HCT116 (cell line): Measurements from ENCODE around the gene GPANK1. TPM values are rescaled to one million over a fixed set of nuclear protein-coding genes. Genes with fewer than 3 reads are reported as not detected.

Experiments used
- ATAC-seq: fragments of 200-7000 bp; cut with Tn5 transposase; 2 replicates; pipeline ENCODE4 v1.9.1; 2020; ENCODE audit warnings: mild to moderate bottlenecking, moderate library complexity
- BruUV-seq: library from RNA; stranded (reverse); fragments of 400-500 nt; replicated peaks from 2 replicates; lab custom pipeline; 2021; lab: Mats Ljungman, UMichigan
- CTCF ChIA-PET: fragments of 300-600 bp; sonication (Branson Sonifier 250); formaldehyde crosslinking; loops from one replicate; lab custom pipeline; 2021; ENCODE audit warnings: antibody characterized with exemption; lab: Charles Lee
- POLR2A ChIA-PET: fragments of 300-600, 350-600 bp; sonication (Branson Sonifier 250); formaldehyde crosslinking; loops from one replicate; lab custom pipeline; 2021; ENCODE audit warnings: antibody characterized with exemption; lab: Charles Lee
- RAD21 ChIA-PET, 2 experiments: fragments of 300-600 bp; sonication (Branson Sonifier 250); formaldehyde crosslinking; loops; one replicate each; lab custom pipeline; 2023; ENCODE audit warnings: low total read pairs in 2 of 2; ENCODE audit not compliant: uncharacterized antibody in 2 of 2, unreplicated experiment in 2 of 2, low non-redundant PET in 1 of 2; lab: Charles Lee
- DNase-seq: peaks from one replicate; pipeline ENCODE4 v3.0.0-alpha.2; 2010; ENCODE audit warnings: low read depth, low spot score
- H2AFZ ChIP-seq: fragments of 200-600 bp; shearing (Covaris generic), sonication (generic); 2 replicates; pipeline ENCODE4 v1.6.1; 2017; ENCODE audit warnings: low read depth, mixed run types, mixed read lengths, antibody characterized with exemption, low read length; ENCODE audit not compliant: poor library complexity, severe bottlenecking
- H3K27ac ChIP-seq: 2 replicates; pipeline ENCODE4 v1.5.1; 2012; ENCODE audit warnings: low read depth, low read length
- H3K27me3 ChIP-seq: fragments of 200-600 bp; sonication (generic); 2 replicates; pipeline ENCODE4 v1.6.1; 2016; ENCODE audit warnings: mixed run types, low read length, mixed read lengths; ENCODE audit not compliant: insufficient read depth
- H3K36me3 ChIP-seq, 2 experiments: fragments of 200-500 bp in 1 of 2; fragments of 200-600 bp in 1 of 2; sonication (Bioruptor generic) in 1 of 2; sonication (generic) in 1 of 2; 2 replicates each; pipeline versions ENCODE4 v1.5.1 to v1.6.1; 2014 to 2016; ENCODE audit warnings: low read length in 2 of 2, inconsistent platforms in 1 of 2, mixed read lengths in 1 of 2, mixed run types in 1 of 2; ENCODE audit not compliant: insufficient read depth in 2 of 2, control insufficient read depth in 1 of 2
- H3K4me1 ChIP-seq, 2 experiments: fragments of 200-600 bp in 1 of 2; sonication (generic) in 1 of 2; 2 replicates each; pipeline versions ENCODE4 v1.5.1 to v1.6.1; 2012 to 2017; ENCODE audit warnings: low read length in 2 of 2, inconsistent platforms in 1 of 2, mild to moderate bottlenecking in 1 of 2, mixed read lengths in 1 of 2, mixed run types in 1 of 2, moderate library complexity in 1 of 2; ENCODE audit not compliant: insufficient read depth in 2 of 2, control insufficient read depth in 1 of 2
- H3K4me2 ChIP-seq: fragments of 200-600 bp; sonication (generic); 2 replicates; pipeline ENCODE4 v1.6.1; 2017; ENCODE audit warnings: mixed run types, low read length, mixed read lengths
- H3K4me3 ChIP-seq, 2 experiments: fragments of 200-600 bp in 1 of 2; sonication (generic) in 1 of 2; replicated peaks in 1 of 2; 2 replicates each; pipeline ENCODE4 v1.5.1; 2011 to 2016; ENCODE audit warnings: low read length in 2 of 2, control low read depth in 1 of 2, low read depth in 1 of 2, mild to moderate bottlenecking in 1 of 2, mixed read lengths in 1 of 2, mixed run types in 1 of 2
- H3K79me2 ChIP-seq: fragments of 200-600 bp; sonication (generic); 2 replicates; pipeline ENCODE4 v1.6.1; 2017; ENCODE audit warnings: mild to moderate bottlenecking, mixed run types, low read length, moderate library complexity, mixed read lengths; ENCODE audit not compliant: insufficient read depth
- H3K9ac ChIP-seq: fragments of 200-600 bp; sonication (generic); 2 replicates; pipeline ENCODE4 v1.6.1; 2016; ENCODE audit warnings: low read length, mixed read lengths
- H3K9me2 ChIP-seq: fragments of 200-600 bp; sonication (generic), shearing (Covaris generic); 2 replicates; pipeline ENCODE4 v1.6.1; 2017; ENCODE audit warnings: mixed run types, mild to moderate bottlenecking, moderate library complexity; ENCODE audit not compliant: insufficient read depth
- H3K9me3 ChIP-seq, 2 experiments: fragments of 200-500 bp in 1 of 2; fragments of 200-600 bp in 1 of 2; sonication (Bioruptor generic) in 1 of 2; sonication (generic) in 1 of 2; 2 replicates each; pipeline ENCODE4 v1.6.1; 2014 to 2017; ENCODE audit warnings: low read length in 2 of 2, mixed read lengths in 2 of 2, inconsistent platforms in 1 of 2, low read depth in 1 of 2, mild to moderate bottlenecking in 1 of 2, mixed run types in 1 of 2, moderate library complexity in 1 of 2; ENCODE audit not compliant: control insufficient read depth in 1 of 2, insufficient read depth in 1 of 2
- H4K20me1 ChIP-seq: fragments of 200-600 bp; sonication (generic), shearing (Covaris generic); 2 replicates; pipeline ENCODE4 v1.6.1; 2017; ENCODE audit warnings: mixed run types, mild to moderate bottlenecking, moderate library complexity; ENCODE audit not compliant: insufficient read depth
- FOSL1 ChIP-seq: IDR thresholded peaks from 2 replicates; pipeline ENCODE4 v1.6.1; 2012; ENCODE audit warnings: low read depth
- intact Hi-C: fragments of 100-400 bp; cut with micrococcal nuclease; formaldehyde crosslinking; loops from 2 replicates; pipeline ENCODE4 v1.10.0; 2022
- total RNA-seq: library from RNA; stranded (reverse); gene quantifications from one replicate; pipeline ENCODE4 v1.2.1, GENCODE V29; 2021; ENCODE audit not compliant: unreplicated experiment
- TF ChIP-seq, protein P1 (sequence below), 3 experiments: fragments of 200-600 bp in 1 of 3; sonication (generic) in 1 of 3; IDR thresholded peaks in 2 of 3; conservative IDR thresholded peaks in 1 of 3; 2 replicates each; pipeline ENCODE4 v1.5.1; 2012 to 2017; ENCODE audit warnings: low read depth in 2 of 3, low read length in 2 of 3, antibody characterized with exemption in 1 of 3, borderline replicate concordance in 1 of 3, control low read depth in 1 of 3, mild to moderate bottlenecking in 1 of 3, mixed read lengths in 1 of 3, mixed run types in 1 of 3, moderate library complexity in 1 of 3; ENCODE audit not compliant: insufficient read depth in 1 of 3

Gene GPANK1
- total RNA-seq, 1 experiment from 2014 or later, result 14.8 TPM

DNA sequence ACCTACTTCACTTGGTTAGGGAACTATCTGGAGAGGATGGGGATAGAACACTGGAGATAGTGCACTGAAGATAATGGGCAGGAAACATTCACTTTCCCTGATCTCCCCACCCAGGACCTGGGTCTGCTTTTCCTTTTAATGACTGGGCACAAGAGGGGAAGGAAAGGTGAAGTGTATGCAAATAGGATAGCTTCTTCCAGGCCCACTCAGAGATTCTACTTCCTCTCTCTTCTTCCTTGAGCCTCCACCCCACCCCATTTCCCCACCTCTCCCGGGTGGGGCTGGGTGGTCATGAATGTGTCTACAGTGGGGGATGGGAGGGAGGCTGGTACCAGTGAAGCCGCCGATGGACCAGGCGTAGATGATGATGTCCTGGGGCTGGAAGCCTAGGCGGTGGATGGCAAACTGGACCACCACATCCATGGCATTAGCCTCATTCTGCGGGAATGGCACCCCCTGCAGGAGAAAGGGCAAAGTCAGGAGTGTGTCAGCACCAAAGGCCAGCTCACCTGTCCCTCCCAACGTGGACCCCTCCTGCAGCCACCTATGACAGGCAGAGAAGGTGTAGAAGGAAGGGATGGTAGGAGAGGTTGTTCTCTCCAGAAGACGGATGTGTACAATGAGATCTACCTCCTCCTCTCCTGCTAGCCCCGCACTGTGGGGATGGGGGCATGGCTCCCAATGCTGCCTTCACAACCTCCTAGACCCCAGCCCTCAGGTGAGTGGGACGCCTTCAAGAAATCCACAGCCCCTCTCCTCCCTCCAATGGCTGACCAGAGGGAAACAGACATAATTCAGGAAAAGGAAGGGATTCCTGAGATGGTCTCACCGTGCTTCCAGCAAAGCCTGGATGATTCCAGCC, 24.7 kb upstream of the GPANK1 start:
- ChIA-PET POLR2A (no interaction called here), CTCF (interaction anchor here (1.0 to 1.3 kb wide), 2 partner anchors 14 to 40 kb away, joined by 4 to 7 read pairs; partner anchors contain the start of gene ABHD16A), RAD21 (no interaction called here)
- no TSS peak for BruUV-seq
- no peak for DNase-seq
- Histone ChIP-seq H3K9me2 (no peaks in the 10 kb centered on the region), H3K79me2 (no peaks in the 10 kb centered on the region), H3K4me1 (peaks cover 11 to 16% of the 10 kb centered on the region in 2 experiments), H3K4me3 (no peak overlapping the region), H4K20me1 (no peaks in the 10 kb centered on the region), H3K4me2 (peak overlapping the region; percentile 47), H3K27me3 (no peaks in the 10 kb centered on the region), H3K9ac (peak overlapping the region; percentile 30; the same call in 1 of the 2 replicates), H3K27ac (peak overlapping the region; percentile 23; the same call in 1 of the 2 replicates), H3K36me3 (peaks cover 13 to 25% of the 10 kb centered on the region in 2 experiments; a peak in 2 of 4 replicates), H3K9me3 (no peaks in the 10 kb centered on the region), H2AFZ (no peak overlapping the region)
- TF ChIP-seq, protein P1, sequence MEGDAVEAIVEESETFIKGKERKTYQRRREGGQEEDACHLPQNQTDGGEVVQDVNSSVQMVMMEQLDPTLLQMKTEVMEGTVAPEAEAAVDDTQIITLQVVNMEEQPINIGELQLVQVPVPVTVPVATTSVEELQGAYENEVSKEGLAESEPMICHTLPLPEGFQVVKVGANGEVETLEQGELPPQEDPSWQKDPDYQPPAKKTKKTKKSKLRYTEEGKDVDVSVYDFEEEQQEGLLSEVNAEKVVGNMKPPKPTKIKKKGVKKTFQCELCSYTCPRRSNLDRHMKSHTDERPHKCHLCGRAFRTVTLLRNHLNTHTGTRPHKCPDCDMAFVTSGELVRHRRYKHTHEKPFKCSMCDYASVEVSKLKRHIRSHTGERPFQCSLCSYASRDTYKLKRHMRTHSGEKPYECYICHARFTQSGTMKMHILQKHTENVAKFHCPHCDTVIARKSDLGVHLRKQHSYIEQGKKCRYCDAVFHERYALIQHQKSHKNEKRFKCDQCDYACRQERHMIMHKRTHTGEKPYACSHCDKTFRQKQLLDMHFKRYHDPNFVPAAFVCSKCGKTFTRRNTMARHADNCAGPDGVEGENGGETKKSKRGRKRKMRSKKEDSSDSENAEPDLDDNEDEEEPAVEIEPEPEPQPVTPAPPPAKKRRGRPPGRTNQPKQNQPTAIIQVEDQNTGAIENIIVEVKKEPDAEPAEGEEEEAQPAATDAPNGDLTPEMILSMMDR (IDR thresholded peaks at IDR 0.05 in 2 of 3, conservative IDR thresholded peaks at IDR 0.05 in 1 of 3; ENCODE audit: borderline replicate concordance in 1 of 3, insufficient read depth in 1 of 3, low read depth in 2 of 3, low read length in 2 of 3), result peak in 2 of 3 experiments; percentile 50 to 58; a peak in 4 of 6 replicates
- TF ChIP-seq FOSL1, result no peak
- intact Hi-C loops, result no loop called here
- peak; percentile 74 for ATAC-seq
